Measurements from ENCODE around the gene HEBP2. TPM values are rescaled to one million over a fixed set of nuclear protein-coding genes. Genes with fewer than 3 reads are reported as not detected.

The HEBP2 gene
- total RNA-seq, 2 experiments from 2014 or later, result 37.2 to 43.1 TPM

- DNase-seq, result no peak
- no peaks in the 10 kb centered on the region for H3K36me3 Mint-ChIP-seq
- no peak overlapping the region for H3K27ac Mint-ChIP-seq
- H3K9me3 Mint-ChIP-seq (ENCODE audit: low read depth), result no peaks in the 10 kb centered on the region
- CTCF ChIA-PET, result interaction anchor here (1.4 kb wide), 1 partner anchor 30 kb away, joined by 4 read pairs; the partner anchor contains the start of gene HEBP2
- no peaks in the 10 kb centered on the region for H3K4me1 Mint-ChIP-seq
- peaks cover 2% of the 10 kb centered on the region for H3K27me3 Mint-ChIP-seq
- no peak overlapping the region for H3K4me3 Mint-ChIP-seq
- no peak for ATAC-seq
Measured at GRCh38 chr6:138434096-138434495, 30.1 kb downstream of the HEBP2 start.

DNA sequence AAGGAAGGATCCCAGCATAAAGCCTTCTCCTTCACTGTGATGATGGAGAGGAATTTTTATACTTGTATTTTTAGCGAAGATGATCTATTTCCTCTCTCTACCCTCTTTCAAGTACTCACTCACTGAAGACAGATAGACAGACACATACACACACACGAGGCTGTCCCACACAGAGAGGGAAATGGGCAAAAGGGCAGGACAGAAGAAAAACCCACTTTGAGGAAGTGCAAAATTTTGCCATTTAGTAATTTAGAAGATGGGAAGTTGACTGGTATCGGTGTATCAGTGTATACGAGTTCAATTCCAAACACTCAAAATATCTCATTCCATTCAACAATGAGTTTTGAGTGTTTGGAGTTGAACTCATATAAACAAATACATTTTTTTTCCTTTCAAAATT, 30.9 kb downstream of the HEBP2 start:
- no peak for DNase-seq
- Mint-ChIP-seq H3K27ac (no peak overlapping the region), H3K4me1 (no peaks in the 10 kb centered on the region), H3K27me3 (peaks cover 2% of the 10 kb centered on the region), H3K9me3 (ENCODE audit: low read depth) (no peaks in the 10 kb centered on the region), H3K4me3 (no peak overlapping the region), H3K36me3 (no peaks in the 10 kb centered on the region)
- ATAC-seq, result no peak
- CTCF ChIA-PET, result interaction anchor here (1.4 to 1.8 kb wide), 2 partner anchors 31 to 74 kb away, joined by 4 to 6 read pairs; partner anchors contain the start of gene HEBP2

- CTCF ChIA-PET, result interaction anchor here (1.2 to 1.6 kb wide), 2 partner anchors 9 to 70 kb away, joined by 3 to 5 read pairs; no protein-coding TSS in a partner anchor
- no peak overlapping the region for H3K27ac Mint-ChIP-seq
- no peaks in the 10 kb centered on the region for H3K36me3 Mint-ChIP-seq
- H3K4me1 Mint-ChIP-seq, result no peaks in the 10 kb centered on the region
- no peaks in the 10 kb centered on the region for H3K27me3 Mint-ChIP-seq
- H3K4me3 Mint-ChIP-seq, result no peak overlapping the region
- ATAC-seq, result no peak
- no peak for DNase-seq
- H3K9me3 Mint-ChIP-seq (ENCODE audit: low read depth), result no peaks in the 10 kb centered on the region
Measured at GRCh38 chr6:138439546-138439945, 35.5 kb downstream of the HEBP2 start.

GRCh38 chr6:138440296-138440695, 36.3 kb downstream of the HEBP2 start:
- H3K27me3 Mint-ChIP-seq, result no peaks in the 10 kb centered on the region
- ATAC-seq (no peak), DNase-seq (no peak)
- H3K9me3 Mint-ChIP-seq (ENCODE audit: low read depth), result no peaks in the 10 kb centered on the region
- no peak overlapping the region for H3K27ac Mint-ChIP-seq
- H3K4me3 Mint-ChIP-seq, result no peak overlapping the region
- CTCF ChIA-PET, result interaction anchor here (1.2 to 1.6 kb wide), 2 partner anchors 10 to 69 kb away, joined by 3 to 5 read pairs; no protein-coding TSS in a partner anchor
- H3K36me3 Mint-ChIP-seq, result no peaks in the 10 kb centered on the region
- no peaks in the 10 kb centered on the region for H3K4me1 Mint-ChIP-seq

- DNase-seq, result no peak
- CTCF ChIA-PET, result interaction anchor here (1.2 to 1.6 kb wide), 3 partner anchors 10 to 68 kb away, joined by 3 to 5 read pairs (median 3); no protein-coding TSS in a partner anchor
- Mint-ChIP-seq H3K9me3 (ENCODE audit: low read depth) (no peaks in the 10 kb centered on the region), H3K27ac (no peak overlapping the region), H3K4me3 (no peak overlapping the region), H3K4me1 (no peaks in the 10 kb centered on the region), H3K36me3 (no peaks in the 10 kb centered on the region), H3K27me3 (no peaks in the 10 kb centered on the region)
- no peak for ATAC-seq
Measured at GRCh38 chr6:138440758-138441357, 36.8 kb downstream of the HEBP2 start.

DNA sequence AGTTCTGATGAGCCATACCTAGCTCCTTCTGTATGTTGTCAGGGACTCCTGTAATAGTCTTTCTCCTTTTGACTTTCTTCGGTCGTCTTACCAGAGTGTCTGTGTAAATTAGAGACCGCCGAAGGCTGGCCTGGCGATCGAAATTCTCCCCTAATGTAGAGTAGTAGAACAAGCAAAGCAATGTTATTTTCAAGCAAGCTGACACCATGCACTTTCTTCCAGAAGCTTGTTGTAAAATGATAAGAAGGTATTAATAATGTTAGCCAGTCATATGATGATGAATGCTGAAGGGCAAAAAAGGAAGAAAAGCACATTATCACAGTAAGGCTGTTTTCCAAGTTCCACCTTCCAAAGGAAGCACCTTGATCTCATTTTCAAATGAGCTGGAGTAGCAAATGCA, 37.9 kb downstream of the HEBP2 start:
- Mint-ChIP-seq H3K9me3 (ENCODE audit: low read depth) (no peaks in the 10 kb centered on the region), H3K27me3 (peaks cover 2% of the 10 kb centered on the region)

DNA sequence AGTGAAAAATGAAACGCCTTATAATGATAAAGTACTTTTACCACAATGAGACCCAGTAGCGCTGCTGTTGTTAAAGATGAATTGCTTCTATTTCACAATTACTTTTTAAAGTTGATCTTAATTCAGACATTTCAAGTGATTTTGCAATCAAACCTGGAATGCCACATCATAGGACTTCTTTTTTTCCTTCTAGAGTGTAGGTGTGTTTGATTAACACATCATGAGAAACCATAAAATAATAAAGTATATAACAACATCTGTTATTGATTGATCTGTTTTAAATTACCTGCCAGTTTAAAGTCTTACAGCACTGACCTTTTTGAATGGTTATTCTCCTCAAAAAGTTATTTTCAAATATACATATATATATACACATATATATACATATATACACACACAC, 38.6 kb downstream of the HEBP2 start:
- H3K36me3 Mint-ChIP-seq, result no peaks in the 10 kb centered on the region
- no peak overlapping the region for H3K4me3 Mint-ChIP-seq
- no peaks in the 10 kb centered on the region for H3K4me1 Mint-ChIP-seq
- no peak for DNase-seq
- H3K27me3 Mint-ChIP-seq, result peaks cover 2% of the 10 kb centered on the region
- CTCF ChIA-PET, result interaction anchor here (1.5 kb wide), 1 partner anchor 14 kb away, joined by 3 read pairs; no protein-coding TSS in a partner anchor
- H3K9me3 Mint-ChIP-seq (ENCODE audit: low read depth), result no peaks in the 10 kb centered on the region
- no peak for ATAC-seq
- H3K27ac Mint-ChIP-seq, result no peak overlapping the region

More for the DNA sequence above, 37.9 kb downstream of the HEBP2 start:
- CTCF ChIA-PET, result interaction anchor here (1.5 kb wide), 1 partner anchor 14 kb away, joined by 3 read pairs; no protein-coding TSS in a partner anchor
- no peak overlapping the region for H3K27ac Mint-ChIP-seq
- ATAC-seq, result no peak
- H3K36me3 Mint-ChIP-seq, result no peaks in the 10 kb centered on the region
- no peaks in the 10 kb centered on the region for H3K4me1 Mint-ChIP-seq
- no peak overlapping the region for H3K4me3 Mint-ChIP-seq
- DNase-seq, result no peak

DNA sequence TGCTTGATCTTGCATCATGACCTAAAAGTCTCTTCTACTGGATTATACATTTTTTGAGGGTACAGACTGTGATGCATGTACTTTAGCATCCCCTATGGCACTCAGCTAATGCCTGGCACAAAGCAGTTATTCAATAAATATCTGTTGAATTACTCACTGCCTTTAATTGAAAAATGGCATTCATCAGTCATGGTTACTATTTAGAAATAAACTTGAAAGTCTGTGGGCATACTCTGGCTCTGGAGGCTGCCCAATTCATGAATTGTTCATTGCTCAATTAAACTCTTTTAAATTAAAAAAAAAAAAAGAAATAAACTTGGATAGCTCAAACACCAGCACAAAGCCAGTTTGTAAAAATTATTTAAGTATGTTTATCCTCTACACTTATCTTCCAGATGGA, 40.0 kb downstream of the HEBP2 start:
- Mint-ChIP-seq H3K27me3 (peaks cover 2% of the 10 kb centered on the region), H3K36me3 (no peaks in the 10 kb centered on the region), H3K4me3 (no peak overlapping the region), H3K27ac (no peak overlapping the region), H3K9me3 (ENCODE audit: low read depth) (no peaks in the 10 kb centered on the region), H3K4me1 (no peaks in the 10 kb centered on the region)
- DNase-seq (no peak), ATAC-seq (no peak)
- CTCF ChIA-PET, result no interaction called here

GRCh38 chr6:138446821-138447220, 42.8 kb downstream of the HEBP2 start:
- Mint-ChIP-seq H3K27me3 (peaks cover 2% of the 10 kb centered on the region), H3K9me3 (ENCODE audit: low read depth) (no peaks in the 10 kb centered on the region)
- no peak for DNase-seq

DNA sequence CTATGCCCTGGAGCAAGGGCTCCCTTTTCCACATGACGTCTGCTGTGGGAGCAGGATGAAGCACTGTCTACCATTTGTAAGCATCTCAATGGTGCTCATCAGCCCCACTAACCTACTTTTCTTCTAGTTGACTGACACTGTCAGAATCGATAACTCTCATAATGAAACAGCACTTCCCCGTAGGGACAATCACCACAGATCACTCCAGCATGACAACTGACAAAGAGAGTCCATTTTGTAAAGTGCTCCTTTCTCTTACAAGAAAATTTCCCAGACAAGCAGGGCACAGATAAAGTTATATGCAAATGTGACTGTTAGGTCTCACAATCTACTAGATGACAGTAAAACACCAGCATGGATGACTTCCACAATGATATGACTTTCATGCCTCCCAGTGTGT, 46.4 kb downstream of the HEBP2 start:
- no peak for ATAC-seq

More at GRCh38 chr6:138446821-138447220, 42.8 kb downstream of the HEBP2 start:
- CTCF ChIA-PET, result interaction anchor here (1.1 kb wide), 1 partner anchor 331 kb away, joined by 3 read pairs; no protein-coding TSS in a partner anchor
- H3K36me3 Mint-ChIP-seq, result no peaks in the 10 kb centered on the region
- no peak overlapping the region for H3K27ac Mint-ChIP-seq
- no peak overlapping the region for H3K4me3 Mint-ChIP-seq
- ATAC-seq, result no peak
- H3K4me1 Mint-ChIP-seq, result peaks cover 6% of the 10 kb centered on the region

DNA sequence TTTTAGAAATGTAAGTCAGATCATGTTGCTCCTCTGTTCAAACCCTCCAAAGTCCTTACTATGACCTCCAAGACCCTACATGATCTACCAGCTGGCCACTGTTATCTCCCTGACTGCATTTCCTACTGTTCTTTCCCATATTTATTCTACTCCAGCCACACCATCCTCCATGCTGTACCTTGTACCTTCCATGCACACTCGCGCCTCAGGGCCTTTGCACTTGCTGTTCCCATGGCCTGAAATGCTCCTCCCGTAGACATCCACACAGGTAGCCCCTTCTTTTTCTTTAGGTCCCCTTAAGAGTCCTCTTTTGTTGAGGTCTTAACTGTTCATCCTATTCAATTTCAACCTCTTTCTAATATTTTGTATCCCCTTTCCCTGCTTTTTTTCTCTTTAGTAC, 47.0 kb downstream of the HEBP2 start:
- CTCF ChIA-PET, result interaction anchor here (0.6 kb wide), 1 partner anchor 332 kb away, joined by 3 read pairs; no protein-coding TSS in a partner anchor
- Mint-ChIP-seq H3K4me1 (peaks cover 20% of the 10 kb centered on the region), H3K4me3 (no peak overlapping the region), H3K36me3 (no peaks in the 10 kb centered on the region), H3K27ac (no peak overlapping the region), H3K9me3 (ENCODE audit: low read depth) (no peaks in the 10 kb centered on the region), H3K27me3 (peaks cover 2% of the 10 kb centered on the region)
- ATAC-seq, result no peak
- DNase-seq, result no peak

More for the DNA sequence above, 46.4 kb downstream of the HEBP2 start:
- CTCF ChIA-PET, result no interaction called here
- DNase-seq, result no peak
- H3K36me3 Mint-ChIP-seq, result no peaks in the 10 kb centered on the region
- H3K4me3 Mint-ChIP-seq, result no peak overlapping the region
- H3K27me3 Mint-ChIP-seq, result peaks cover 2% of the 10 kb centered on the region
- no peaks in the 10 kb centered on the region for H3K9me3 Mint-ChIP-seq (ENCODE audit: low read depth)
- H3K4me1 Mint-ChIP-seq, result peaks cover 15% of the 10 kb centered on the region
- H3K27ac Mint-ChIP-seq, result no peak overlapping the region

DNA sequence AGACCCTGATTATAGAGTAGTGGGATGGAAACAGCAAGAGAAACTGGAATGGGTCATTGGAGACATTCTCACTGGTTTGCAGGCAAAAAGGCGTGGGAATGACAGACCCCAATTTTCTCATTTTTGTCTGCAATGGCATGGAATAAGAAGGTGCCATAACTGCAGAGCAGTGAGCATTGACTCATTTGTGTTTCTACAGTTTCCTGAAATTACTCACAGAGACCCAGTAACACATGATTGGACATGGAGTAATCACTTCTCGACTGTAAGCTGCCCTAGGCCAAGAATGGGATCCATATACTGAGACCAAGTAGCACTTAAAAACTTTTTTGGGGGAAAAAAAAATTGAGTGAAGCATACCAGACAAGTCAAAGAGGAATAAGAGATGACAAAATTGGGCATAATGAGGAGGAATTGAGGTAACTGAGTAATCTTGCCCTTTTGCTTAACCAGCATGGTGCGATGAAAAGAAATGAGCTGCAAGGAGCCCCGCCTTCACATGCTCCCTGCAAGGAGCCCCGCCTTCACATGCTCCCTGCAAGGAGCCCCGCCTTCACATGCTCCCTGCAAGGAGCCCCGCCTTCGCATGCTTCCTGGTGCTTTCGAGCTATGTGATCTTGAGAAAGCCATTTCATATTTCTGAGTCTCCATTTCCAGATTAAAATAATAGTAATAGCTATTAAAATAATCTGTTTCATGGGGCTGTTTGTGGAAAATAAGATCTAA, 51.1 kb downstream of the HEBP2 start:
- H3K4me3 Mint-ChIP-seq, result no peak overlapping the region
- ATAC-seq, result peak; percentile 75

DNA sequence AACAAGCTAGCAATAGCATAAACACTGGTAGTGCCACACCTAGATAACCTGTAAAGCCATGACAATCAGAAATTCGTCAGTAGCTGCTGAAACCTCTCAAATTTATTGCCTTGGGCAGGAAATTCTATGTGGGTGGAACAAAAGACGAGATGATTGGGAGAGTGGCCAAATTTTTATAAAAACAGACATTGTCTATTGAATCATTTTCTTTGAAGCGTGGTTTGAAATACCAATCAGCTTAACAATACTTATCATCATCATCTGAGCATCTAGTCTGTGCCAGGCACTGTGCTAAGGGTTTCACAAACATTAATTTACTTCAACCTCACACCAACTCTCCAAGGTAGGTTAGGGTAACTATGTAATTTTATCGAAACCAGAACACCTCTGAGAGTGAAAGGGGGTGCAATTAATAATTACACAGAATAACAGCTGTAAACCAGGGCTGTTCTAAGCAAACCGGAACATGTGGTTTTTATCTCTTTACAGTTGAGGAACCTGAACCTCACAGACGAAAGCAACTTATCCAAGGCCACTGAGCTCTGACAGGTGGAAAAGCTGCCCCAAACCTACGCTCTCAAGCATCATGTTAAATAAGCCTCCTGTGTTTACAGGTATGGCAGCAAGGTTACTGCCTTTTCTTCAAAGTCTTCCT, 51.9 kb downstream of the HEBP2 start:
- Mint-ChIP-seq H3K4me1 (peaks cover 22% of the 10 kb centered on the region), H3K27ac (peak overlapping the region; percentile 76), H3K36me3 (no peaks in the 10 kb centered on the region), H3K9me3 (ENCODE audit: low read depth) (no peaks in the 10 kb centered on the region), H3K4me3 (peak overlapping the region; percentile 22), H3K27me3 (no peaks in the 10 kb centered on the region)
- peak; percentile 73 for ATAC-seq
- DNase-seq, result peak; percentile 50
- CTCF ChIA-PET, result interaction anchor here (1.2 to 2.2 kb wide), 6 partner anchors 14 to 340 kb away, joined by 3 to 8 read pairs (median 5); partner anchors contain the start of gene HEBP2

More for the DNA sequence above, 51.1 kb downstream of the HEBP2 start:
- DNase-seq, result peak; percentile 73
- Mint-ChIP-seq H3K36me3 (no peaks in the 10 kb centered on the region), H3K9me3 (ENCODE audit: low read depth) (no peaks in the 10 kb centered on the region), H3K27ac (peak overlapping the region; percentile 76), H3K27me3 (no peaks in the 10 kb centered on the region), H3K4me1 (peaks cover 27% of the 10 kb centered on the region)
- CTCF ChIA-PET, result interaction anchor here (1.3 to 2.2 kb wide), 5 partner anchors 26 to 339 kb away, joined by 4 to 8 read pairs (median 5); partner anchors contain the start of gene HEBP2

Data from activated CD8-positive, alpha-beta memory T cell treated with anti-CD3 and anti-CD28 coated beads, Interleukin-2, amount 10 ng/mL, durations not matched to agents 7 days and 5 days (primary cell).